K562 (cell line): ENCODE results near the gene NFATC1. TPM values are rescaled to one million over a fixed set of nuclear protein-coding genes. Genes with fewer than 3 reads are reported as not detected.

Experiments used
- BRD9 ChIP-seq: fragments of 450-650 bp; IDR thresholded peaks from 2 replicates; pipeline ENCODE4 v1.6.1; 2018; ENCODE audit warnings: low read depth; ENCODE audit not compliant: partially characterized antibody
- HDAC2 ChIP-seq: fragments of 450-650 bp; IDR thresholded peaks from 2 replicates; pipeline ENCODE4 v1.6.1; 2016; ENCODE audit warnings: mild to moderate bottlenecking
- KDM4B ChIP-seq, 2 experiments: fragments of 450-650 bp in 1 of 2; sonication (generic) in 1 of 2; IDR thresholded peaks; 2 replicates each; pipeline ENCODE4 v1.6.1; 2016 to 2017; ENCODE audit warnings: borderline replicate concordance in 2 of 2, antibody characterized with exemption in 1 of 2, low read depth in 1 of 2, mild to moderate bottlenecking in 1 of 2
- MTF1 ChIP-seq: fragments of 250-450 bp; sonication (Bioruptor Pico); IDR thresholded peaks from 2 replicates; pipeline ENCODE4 v1.9.0; 2021; ENCODE audit warnings: moderate library complexity, mild to moderate bottlenecking, inconsistent platforms, borderline replicate concordance
- MYBL2 ChIP-seq, 2 experiments: fragments of 450-650 bp in 1 of 2; sonication (generic) in 1 of 2; formaldehyde crosslinking in 1 of 2; IDR thresholded peaks; 2 replicates each; pipeline versions ENCODE4 v1.6.1 to v1.8.1; 2017 to 2022; ENCODE audit warnings: borderline replicate concordance in 1 of 2, inconsistent platforms in 1 of 2, low read depth in 1 of 2, mild to moderate bottlenecking in 1 of 2, missing genetic modification reagents in 1 of 2, moderate library complexity in 1 of 2
- NFYB ChIP-seq: IDR thresholded peaks from 2 replicates; pipeline ENCODE4 v1.6.1; 2011; ENCODE audit warnings: mild to moderate bottlenecking, moderate library complexity; ENCODE audit not compliant: insufficient read length; ENCODE audit errors: extremely low read depth
- NUFIP1 ChIP-seq: fragments of 450-650 bp; IDR thresholded peaks from 2 replicates; pipeline ENCODE4 v1.6.1; 2018; ENCODE audit not compliant: partially characterized antibody
- SMC3 ChIP-seq: conservative IDR thresholded peaks from 2 replicates; pipeline ENCODE4 v1.6.1; 2011; ENCODE audit warnings: low read depth, low read length, improper control_type of control experiment; ENCODE audit not compliant: insufficient read depth
- ZNF124 ChIP-seq: sonication (generic); formaldehyde crosslinking; IDR thresholded peaks from 2 replicates; pipeline ENCODE4 v1.8.1; 2022; ENCODE audit warnings: missing genetic modification reagents
- polyA plus RNA-seq, 8 experiments: library from polyadenylated mRNA; depleted of rRNA in 4 of 8; stranded (reverse) in 5 of 8; unstranded in 3 of 8; fragments of >200 nt; fragmentation: Nextera tagmentation in 2 of 8; fragmentation: Illumina TruSeq in 1 of 8; extraction: Ambion mirVana in 2 of 8; extraction: Trizol in 1 of 8; gene quantifications; 2 replicates each; pipeline versions ENCODE4 v1.2.1 to v1.2.3, GENCODE V29; 2011 to 2014; ENCODE audit warnings: inconsistent platforms in 1 of 8, missing spikeins in 1 of 8
- total RNA-seq, 7 experiments: library from RNA; depleted of rRNA in 6 of 7; stranded (reverse); fragments of >200 nt in 6 of 7; fragmentation: Illumina TruSeq in 2 of 7; extraction: Trizol in 2 of 7; gene quantifications; 2 replicates each; pipeline versions ENCODE4 v1.2.1 to v1.2.3, GENCODE V29; 2011 to 2021; ENCODE audit warnings: low replicate concordance in 1 of 7
- TF ChIP-seq, protein P1 (sequence below): sonication (generic); formaldehyde crosslinking; IDR thresholded peaks from 2 replicates; pipeline ENCODE4 v1.8.1; 2023; ENCODE audit warnings: mild to moderate bottlenecking, missing genetic modification reagents
- TF ChIP-seq, protein P2 (sequence below): fragments of 450-650 bp; conservative IDR thresholded peaks from 2 replicates; pipeline ENCODE4 v1.6.1; 2016; ENCODE audit warnings: missing genetic modification characterization, low read depth, mild to moderate bottlenecking, missing compliant biosample characterization, moderate library complexity

Gene NFATC1
- total and polyA plus RNA-seq, 9 of the 15 experiments (the other 6 are each of a cell fraction or from before 2014, with no cell fraction given) = 1.1 to 16.4 (median 2.5) TPM

DNA sequence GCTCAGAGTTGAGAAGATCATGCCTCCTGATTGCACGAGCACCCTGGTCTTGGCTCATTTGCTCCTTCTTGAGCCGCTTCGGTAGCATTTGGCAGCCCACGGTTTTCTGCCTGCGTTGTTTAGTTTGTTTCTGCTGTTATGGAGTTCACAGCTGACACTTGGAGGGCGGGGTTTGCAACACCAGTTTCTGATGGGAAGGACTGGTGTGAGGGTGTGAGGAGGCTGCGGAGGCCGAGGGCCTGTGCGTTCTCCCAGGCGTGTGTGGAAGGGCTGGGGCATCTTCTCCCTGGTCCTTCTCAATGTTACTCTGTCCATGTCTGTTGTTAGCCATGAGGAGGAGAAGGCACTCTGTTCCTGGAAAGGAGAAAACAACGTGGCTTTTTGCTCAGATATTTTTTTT is 22.9 kb downstream of the NFATC1 start (continued):
- no peak for TF ChIP-seq BRD9
- no peak for TF ChIP-seq NUFIP1
- TF ChIP-seq, protein P1, sequence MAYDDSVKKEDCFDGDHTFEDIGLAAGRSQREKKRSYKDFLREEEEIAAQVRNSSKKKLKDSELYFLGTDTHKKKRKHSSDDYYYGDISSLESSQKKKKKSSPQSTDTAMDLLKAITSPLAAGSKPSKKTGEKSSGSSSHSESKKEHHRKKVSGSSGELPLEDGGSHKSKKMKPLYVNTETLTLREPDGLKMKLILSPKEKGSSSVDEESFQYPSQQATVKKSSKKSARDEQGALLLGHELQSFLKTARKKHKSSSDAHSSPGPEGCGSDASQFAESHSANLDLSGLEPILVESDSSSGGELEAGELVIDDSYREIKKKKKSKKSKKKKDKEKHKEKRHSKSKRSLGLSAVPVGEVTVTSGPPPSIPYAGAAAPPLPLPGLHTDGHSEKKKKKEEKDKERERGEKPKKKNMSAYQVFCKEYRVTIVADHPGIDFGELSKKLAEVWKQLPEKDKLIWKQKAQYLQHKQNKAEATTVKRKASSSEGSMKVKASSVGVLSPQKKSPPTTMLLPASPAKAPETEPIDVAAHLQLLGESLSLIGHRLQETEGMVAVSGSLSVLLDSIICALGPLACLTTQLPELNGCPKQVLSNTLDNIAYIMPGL (CRISPR knock-in tag) = no peak
- TF ChIP-seq, protein P2, sequence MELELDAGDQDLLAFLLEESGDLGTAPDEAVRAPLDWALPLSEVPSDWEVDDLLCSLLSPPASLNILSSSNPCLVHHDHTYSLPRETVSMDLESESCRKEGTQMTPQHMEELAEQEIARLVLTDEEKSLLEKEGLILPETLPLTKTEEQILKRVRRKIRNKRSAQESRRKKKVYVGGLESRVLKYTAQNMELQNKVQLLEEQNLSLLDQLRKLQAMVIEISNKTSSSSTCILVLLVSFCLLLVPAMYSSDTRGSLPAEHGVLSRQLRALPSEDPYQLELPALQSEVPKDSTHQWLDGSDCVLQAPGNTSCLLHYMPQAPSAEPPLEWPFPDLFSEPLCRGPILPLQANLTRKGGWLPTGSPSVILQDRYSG (tag) = no peak
- TF ChIP-seq ZNF124 = no peak
- no peak for TF ChIP-seq NFYB
- no peak for TF ChIP-seq MYBL2 (IDR thresholded peaks at IDR 0.05; ENCODE audit: low read depth)
- no peak for TF ChIP-seq MYBL2 (CRISPR knock-in tag; IDR thresholded peaks at IDR 0.05; ENCODE audit: borderline replicate concordance)
- no peak for TF ChIP-seq MTF1
- TF ChIP-seq KDM4B (IDR thresholded peaks at IDR 0.05; ENCODE audit: borderline replicate concordance in 2 of 2, low read depth in 1 of 2) = no peak
- TF ChIP-seq HDAC2 = no peak
- TF ChIP-seq SMC3 = no peak
